A673 (cell line): ENCODE results near the gene RNF222. TPM values are rescaled to one million over a fixed set of nuclear protein-coding genes. Genes with fewer than 3 reads are reported as not detected.
"Not testable (repeated sequence)": the region's sequence is repeated elsewhere in the genome, so short reads cannot be mapped to it uniquely, and the experiment has no call there.

Source experiments
- BruUV-seq: library from RNA; stranded (reverse); fragments of 400-500 nt; replicated peaks from 2 replicates; lab custom pipeline; 2021; lab: Mats Ljungman, UMichigan
- CTCF ChIA-PET: fragments of 300-600 bp; sonication (Branson Sonifier 250); formaldehyde crosslinking; loops from one replicate; lab custom pipeline; 2022; ENCODE audit warnings: antibody characterized with exemption; lab: Charles Lee
- POLR2A ChIA-PET: fragments of 300-600 bp; sonication (Branson Sonifier 250); formaldehyde crosslinking; loops from one replicate; lab custom pipeline; 2022; ENCODE audit warnings: antibody characterized with exemption; ENCODE audit not compliant: low non-redundant PET; lab: Charles Lee
- DNase-seq: peaks from one replicate; pipeline ENCODE4 v3.0.0-alpha.2; 2015; ENCODE audit warnings: low spot score
- H3K27ac ChIP-seq: fragments of 200-600 bp; sonication (generic); 2 replicates; pipeline ENCODE4 v1.5.1; 2016; ENCODE audit warnings: mixed run types, low read depth, mild to moderate bottlenecking, mixed read lengths, antibody characterized with exemption, low read length; ENCODE audit not compliant: poor library complexity, severe bottlenecking
- H3K27me3 ChIP-seq: fragments of 200-600 bp; sonication (generic); replicated peaks from 2 replicates; pipeline ENCODE4 v1.6.1; 2017; ENCODE audit warnings: mixed run types, low read depth, mild to moderate bottlenecking, mixed read lengths, antibody characterized with exemption, low read length; ENCODE audit not compliant: insufficient read depth, poor library complexity
- H3K36me3 ChIP-seq: fragments of 200-600 bp; sonication (generic); 2 replicates; pipeline ENCODE4 v1.6.1; 2016; ENCODE audit warnings: mixed run types, mild to moderate bottlenecking, mixed read lengths, antibody characterized with exemption, low read length; ENCODE audit not compliant: insufficient read depth, poor library complexity, severe bottlenecking
- H3K4me1 ChIP-seq: fragments of 200-600 bp; sonication (generic); 2 replicates; pipeline ENCODE4 v1.6.1; 2017; ENCODE audit warnings: mixed run types, mild to moderate bottlenecking, mixed read lengths, antibody characterized with exemption, low read length; ENCODE audit not compliant: insufficient read depth, poor library complexity, severe bottlenecking
- H3K4me3 ChIP-seq: fragments of 200-600 bp; sonication (generic); 2 replicates; pipeline ENCODE4 v1.5.1; 2016; ENCODE audit warnings: low read depth, mixed run types, mild to moderate bottlenecking, mixed read lengths, low read length; ENCODE audit not compliant: poor library complexity, severe bottlenecking
- H3K9me3 ChIP-seq: fragments of 200-600 bp; sonication (generic); 2 replicates; pipeline ENCODE4 v1.6.1; 2016; ENCODE audit warnings: mixed run types, low read depth, mild to moderate bottlenecking, mixed read lengths, antibody characterized with exemption, low read length; ENCODE audit not compliant: poor library complexity, severe bottlenecking
- CTCF ChIP-seq: fragments of 300-800, 200-600 bp; sonication (generic); conservative IDR thresholded peaks from 2 replicates; pipeline ENCODE4 v1.5.1; 2017; ENCODE audit warnings: low read depth, mild to moderate bottlenecking, antibody characterized with exemption, low read length, moderate library complexity, mixed read lengths
- EZH2 ChIP-seq: fragments of 200-600 bp; sonication (generic); IDR thresholded peaks from 2 replicates; pipeline ENCODE4 v1.6.1; 2017; ENCODE audit warnings: borderline replicate concordance, low read depth, mild to moderate bottlenecking, mixed read lengths, antibody characterized with exemption, low read length; ENCODE audit not compliant: poor library complexity, severe bottlenecking
- intact Hi-C: fragments of 100-400 bp; cut with micrococcal nuclease; formaldehyde crosslinking; loops from one replicate; pipeline ENCODE4 v1.10.0; 2022; ENCODE audit not compliant: unreplicated experiment
- total RNA-seq: library from RNA; stranded (reverse); gene quantifications from 2 replicates; pipeline ENCODE4 v1.2.3, GENCODE V29; 2021

The RNF222 gene
- total RNA-seq, 1 experiment from 2014 or later, result not detected

DNA sequence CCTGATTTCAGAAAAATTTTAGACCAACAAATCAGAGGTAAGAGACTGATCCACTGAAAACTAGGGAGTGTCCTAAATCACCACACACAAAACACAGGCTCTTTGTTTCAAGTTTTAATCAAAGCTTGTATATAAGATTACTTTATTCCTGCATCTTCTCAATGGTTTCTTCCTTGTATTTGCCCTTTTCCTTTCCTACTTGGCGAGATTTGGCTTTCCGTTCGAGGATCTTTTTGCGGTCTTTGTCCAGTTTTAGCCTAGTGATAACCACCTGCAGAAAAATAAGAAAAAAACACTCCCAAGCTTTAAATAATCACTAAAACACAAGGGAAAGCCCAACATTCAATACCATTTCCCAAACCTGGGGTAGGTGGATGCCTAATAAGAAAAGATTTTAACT is 20.2 kb downstream of the RNF222 start:
- BruUV-seq, result no TSS peak
- intact Hi-C loops, result loop anchor here (5.0 kb wide), 1 partner anchor 255 kb away; the partner anchor contains the start of gene HES7
- ChIA-PET CTCF (interaction anchor here (0.6 kb wide), 1 partner anchor 42 kb away, joined by 4 read pairs; no protein-coding TSS in a partner anchor), POLR2A (no interaction called here)
- DNase-seq, result no peak
- no peaks in the 10 kb centered on the region for H3K9me3 ChIP-seq
- H3K27me3 ChIP-seq, result no peaks in the 10 kb centered on the region
- TF ChIP-seq CTCF, result no peak
- no peak for TF ChIP-seq EZH2
- H3K4me1 ChIP-seq, result peaks cover 49% of the 10 kb centered on the region
- H3K36me3 ChIP-seq, result peaks cover 60% of the 10 kb centered on the region
- H3K4me3 ChIP-seq, result no peak overlapping the region
- H3K27ac ChIP-seq, result peak overlapping the region; percentile 91

DNA sequence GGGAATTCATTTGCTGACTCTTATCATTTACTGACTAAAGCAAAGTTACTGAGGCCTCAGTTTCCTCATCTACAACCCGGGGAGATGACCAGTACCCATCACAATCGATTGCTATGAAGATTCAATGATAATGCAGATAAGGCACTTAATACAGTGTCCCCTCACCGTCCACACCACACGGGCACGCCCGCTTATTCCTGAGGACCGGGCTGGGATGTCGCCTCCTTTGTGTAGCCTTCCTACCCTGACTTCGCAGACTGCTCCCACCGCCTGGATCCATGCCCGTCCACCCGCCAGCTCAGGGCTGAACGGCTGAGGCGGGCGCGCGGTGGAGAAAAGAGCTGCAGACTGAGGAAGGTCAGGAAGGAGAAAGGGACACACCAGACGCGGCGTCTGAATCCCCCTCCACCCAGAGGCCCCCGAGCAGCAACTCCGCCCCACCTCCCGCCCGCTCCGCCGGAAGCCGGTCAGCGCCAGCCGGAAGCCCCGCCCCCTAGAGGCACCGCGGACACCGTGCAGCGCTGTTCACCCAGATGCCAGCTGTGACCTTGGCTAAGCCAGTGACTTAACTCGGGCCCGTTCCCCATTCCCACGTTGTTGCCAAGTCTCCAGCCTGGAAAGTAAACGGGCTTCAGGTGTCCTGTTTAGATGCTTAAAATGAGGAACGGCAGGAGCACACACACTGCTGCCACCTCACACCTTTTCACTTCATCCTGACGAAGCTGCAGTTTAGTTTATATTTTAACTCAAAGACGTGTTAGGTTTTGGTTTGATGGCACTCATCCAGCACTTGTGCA is 21.2 kb downstream of the RNF222 start, which contains the start of gene KRABD2:
Gene KRABD2, minus strand, starts transcription at position 434 of the 797 bp plus-strand sequence.
- BruUV-seq, result no TSS peak
- intact Hi-C loops, result loop anchor here (5.0 kb wide), 1 partner anchor 254 kb away; the partner anchor contains the start of gene HES7
- peak; percentile 94 for DNase-seq
- H3K27ac ChIP-seq, result peak within 1 kb of the TSS; percentile 91
- H3K36me3 ChIP-seq, result peaks cover 51% of the 10 kb centered on the region
- no peaks in the 10 kb centered on the region for H3K27me3 ChIP-seq
- no peaks in the 10 kb centered on the region for H3K9me3 ChIP-seq
- H3K4me1 ChIP-seq, result peaks cover 42% of the 10 kb centered on the region
- ChIA-PET POLR2A (interaction anchor here (0.5 kb wide), 2 partner anchors 71 to 349 kb away, joined by 5 to 16 read pairs; no protein-coding TSS in a partner anchor), CTCF (interaction anchor here (0.6 kb wide), 2 partner anchors 33 to 41 kb away, joined by 3 to 4 read pairs; no protein-coding TSS in a partner anchor)
- H3K4me3 ChIP-seq, result peak within 1 kb of the TSS; percentile 92
- TF ChIP-seq CTCF (peak; percentile 74), EZH2 (no peak)

GRCh38 chr17:8375738-8376259 is 21.8 kb downstream of the RNF222 start:
- no TSS peak for BruUV-seq
- intact Hi-C loops, result loop anchor here (5.0 kb wide), 1 partner anchor 253 kb away; the partner anchor contains the start of gene HES7
- H3K36me3 ChIP-seq, result peaks cover 48% of the 10 kb centered on the region
- ChIA-PET CTCF (no interaction called here), POLR2A (no interaction called here)
- H3K4me3 ChIP-seq, result peak overlapping the region; percentile 92
- no peaks in the 10 kb centered on the region for H3K9me3 ChIP-seq
- DNase-seq, result no peak
- H3K4me1 ChIP-seq, result peaks cover 36% of the 10 kb centered on the region
- TF ChIP-seq EZH2, result no peak
- no peak for TF ChIP-seq CTCF
- H3K27me3 ChIP-seq, result no peaks in the 10 kb centered on the region
- peak overlapping the region; percentile 91 for H3K27ac ChIP-seq

DNA sequence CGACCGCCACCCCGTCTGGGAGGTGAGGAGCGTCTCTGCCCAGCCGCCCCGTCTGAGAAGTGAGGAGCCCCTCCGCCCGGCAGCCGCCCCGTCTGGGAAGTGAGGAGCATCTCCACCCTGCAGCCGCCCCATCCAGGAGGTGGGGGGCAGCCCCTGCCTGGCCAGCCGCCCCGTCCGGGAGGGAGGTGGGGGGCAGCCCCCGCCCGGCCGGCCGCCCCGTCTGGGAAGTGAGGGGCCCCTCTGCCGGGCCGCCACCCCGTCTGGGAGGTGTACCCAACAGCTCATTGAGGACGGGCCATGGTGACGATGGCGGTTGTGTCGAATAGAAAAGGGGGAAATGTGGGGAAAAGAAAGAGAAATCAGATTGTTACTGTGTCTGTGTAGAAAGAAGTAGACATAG is 23.8 kb downstream of the RNF222 start:
- CTCF ChIA-PET, H3K9me3 ChIP-seq, H3K27ac ChIP-seq, DNase-seq, POLR2A ChIA-PET, H3K4me3 ChIP-seq, intact Hi-C loops, H3K27me3 ChIP-seq, BruUV-seq: not testable (repeated sequence)
- peaks cover 22% of the 10 kb centered on the region for H3K4me1 ChIP-seq
- peaks cover 44% of the 10 kb centered on the region for H3K36me3 ChIP-seq
